ENCODE measurements around the gene MATCAP1. TPM values are rescaled to one million over a fixed set of nuclear protein-coding genes. Genes with fewer than 3 reads are reported as not detected.

MATCAP1 gene
- total RNA-seq, 1 donor from 2014 or later: 14.2 TPM

- TF ChIP-seq CTCF (IDR thresholded peaks at IDR 0.05; ENCODE audit: borderline replicate concordance): no peak
- intact Hi-C loops (cut with micrococcal nuclease): no loop called here
- H3K9me3 ChIP-seq (replicated peaks): no peaks in the 10 kb centered on the region
- no peaks in the 10 kb centered on the region for H3K4me1 ChIP-seq
- peaks cover 27% of the 10 kb centered on the region for H3K36me3 ChIP-seq
- no peak overlapping the region for H3K4me3 ChIP-seq
- H3K27ac ChIP-seq (replicated peaks): no peak overlapping the region
- no peaks in the 10 kb centered on the region for H3K27me3 ChIP-seq (ENCODE audit: low read depth)
- no peak for DNase-seq
These were observed 23.1 kb upstream of the MATCAP1 start for GRCh38 chr16:67206838-67207248.

DNA sequence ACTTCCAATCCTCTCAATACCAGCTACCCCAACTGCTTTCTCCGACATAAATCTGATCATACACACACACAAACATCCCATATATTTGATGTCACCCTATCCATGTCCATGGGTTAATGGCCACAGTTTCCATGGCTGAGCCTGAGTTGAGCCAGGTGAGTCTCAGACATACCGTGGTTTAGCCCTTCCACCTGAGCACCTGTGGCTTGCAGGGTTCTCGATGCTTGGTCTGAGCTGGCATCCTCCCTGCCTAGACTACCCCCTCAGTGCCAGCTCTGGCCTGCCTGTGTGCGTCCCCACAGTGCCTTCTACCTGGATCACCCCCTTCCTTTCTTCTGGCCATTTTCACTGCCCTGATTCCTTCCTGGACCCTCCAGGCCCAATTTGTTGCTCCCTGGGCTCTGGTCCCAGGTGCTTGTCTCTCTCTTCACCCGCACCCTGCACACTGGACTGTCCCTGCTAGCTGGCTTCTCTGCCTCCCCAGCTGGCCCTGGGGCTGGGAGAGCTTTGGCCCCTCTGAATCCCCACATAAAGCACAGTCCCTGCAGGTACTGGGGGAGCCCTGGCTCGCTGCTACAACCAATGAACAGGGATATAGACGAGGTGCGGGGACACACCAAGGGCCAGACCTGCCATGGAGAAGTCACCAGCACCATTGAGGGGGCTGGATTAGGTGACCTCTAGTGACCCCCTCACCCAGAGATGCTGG, 22.5 kb upstream of the MATCAP1 start:
- TF ChIP-seq CTCF (IDR thresholded peaks at IDR 0.05; ENCODE audit: borderline replicate concordance): no peak
- intact Hi-C loops (cut with micrococcal nuclease): no loop called here
- Histone ChIP-seq H3K9me3 (replicated peaks) (no peaks in the 10 kb centered on the region), H3K36me3 (peaks cover 33% of the 10 kb centered on the region), H3K27ac (replicated peaks) (no peak overlapping the region), H3K4me1 (no peaks in the 10 kb centered on the region), H3K4me3 (no peak overlapping the region), H3K27me3 (ENCODE audit: low read depth) (no peaks in the 10 kb centered on the region)
- DNase-seq: no peak

GRCh38 chr16:67204076-67204475, 20.3 kb upstream of the MATCAP1 start:
- DNase-seq: no peak
- no peak for TF ChIP-seq CTCF (IDR thresholded peaks at IDR 0.05; ENCODE audit: borderline replicate concordance)
- no peaks in the 10 kb centered on the region for H3K9me3 ChIP-seq (replicated peaks)
- intact Hi-C loops (cut with micrococcal nuclease): no loop called here
- no peak overlapping the region for H3K27ac ChIP-seq (replicated peaks)
- H3K4me1 ChIP-seq: peaks cover 5% of the 10 kb centered on the region
- H3K36me3 ChIP-seq: peaks cover 42% of the 10 kb centered on the region
- no peak overlapping the region for H3K4me3 ChIP-seq
- H3K27me3 ChIP-seq (ENCODE audit: low read depth): no peaks in the 10 kb centered on the region

GRCh38 chr16:67202956-67203493, 19.3 kb upstream of the MATCAP1 start:
- DNase-seq: no peak
- Histone ChIP-seq H3K4me1 (peaks cover 15% of the 10 kb centered on the region), H3K36me3 (peaks cover 46% of the 10 kb centered on the region), H3K9me3 (replicated peaks) (no peaks in the 10 kb centered on the region), H3K4me3 (no peak overlapping the region), H3K27ac (replicated peaks) (no peak overlapping the region), H3K27me3 (ENCODE audit: low read depth) (no peaks in the 10 kb centered on the region)
- TF ChIP-seq CTCF (IDR thresholded peaks at IDR 0.05; ENCODE audit: borderline replicate concordance): no peak
- intact Hi-C loops (cut with micrococcal nuclease): no loop called here

- Histone ChIP-seq H3K4me1 (peaks cover 21% of the 10 kb centered on the region), H3K27me3 (ENCODE audit: low read depth) (no peaks in the 10 kb centered on the region), H3K4me3 (no peak overlapping the region), H3K27ac (replicated peaks) (no peak overlapping the region), H3K9me3 (replicated peaks) (no peaks in the 10 kb centered on the region), H3K36me3 (peaks cover 49% of the 10 kb centered on the region)
- no peak for DNase-seq
- intact Hi-C loops (cut with micrococcal nuclease): no loop called here
- TF ChIP-seq CTCF (IDR thresholded peaks at IDR 0.05; ENCODE audit: borderline replicate concordance): no peak
These were observed 18.7 kb upstream of the MATCAP1 start for GRCh38 chr16:67202426-67202825.
